Endothelial cell of umbilical vein (primary cell): ENCODE measurements around the gene CTRB2. TPM values are rescaled to one million over a fixed set of nuclear protein-coding genes. Genes with fewer than 3 reads are reported as not detected.

Source experiments
- BruUV-seq: library from RNA; stranded (reverse); fragments of 400-500 nt; replicated peaks from 2 replicates; lab custom pipeline; 2021; lab: Mats Ljungman, UMichigan
- CTCF ChIA-PET: fragments of 300-600, 350-600 bp; sonication (Branson Sonifier 250); formaldehyde crosslinking; loops from one replicate; lab custom pipeline; 2021; ENCODE audit warnings: antibody characterized with exemption, inconsistent platforms; lab: Charles Lee
- POLR2A ChIA-PET: fragments of 300-600, 350-600 bp; sonication (Branson Sonifier 250); formaldehyde crosslinking; loops from one replicate; lab custom pipeline; 2021; ENCODE audit warnings: antibody characterized with exemption, inconsistent platforms; lab: Charles Lee
- DNase-seq: peaks from one replicate; pipeline ENCODE4 v3.0.0-alpha.2; 2011; ENCODE audit warnings: low read depth, low spot score
- FAIRE-seq: peaks from 2 replicates; lab custom pipeline; 2011; peaks lifted over from hg19 to GRCh38; lab: Jason Lieb, UNC
- H2AFZ ChIP-seq: 2 replicates; pipeline ENCODE4 v1.6.0; 2012; ENCODE audit warnings: low read depth, low read length, control low read depth, inconsistent platforms
- H3K27ac ChIP-seq: 2 replicates; pipeline ENCODE4 v1.5.1; 2011; ENCODE audit warnings: low read depth, mild to moderate bottlenecking, control low read depth, low read length, moderate library complexity; ENCODE audit not compliant: insufficient read depth
- H3K27me3 ChIP-seq, 2 experiments: 2 replicates each; pipeline versions ENCODE4 v1.6.0 to v1.6.1; 2011; ENCODE audit warnings: low read length in 2 of 2, mixed read lengths in 1 of 2; ENCODE audit not compliant: control insufficient read depth in 2 of 2, insufficient read depth in 2 of 2
- H3K36me3 ChIP-seq, 2 experiments: 2 replicates in 1 of 2; 3 replicates in 1 of 2; pipeline ENCODE4 v1.5.1; 2011; ENCODE audit warnings: low read length in 2 of 2, mild to moderate bottlenecking in 1 of 2, moderate library complexity in 1 of 2; ENCODE audit not compliant: control insufficient read depth in 2 of 2, insufficient read depth in 2 of 2; ENCODE audit errors: extremely low read depth in 1 of 2
- H3K4me1 ChIP-seq: 3 replicates; pipeline ENCODE4 v1.5.1; 2011; ENCODE audit warnings: mild to moderate bottlenecking, low read length; ENCODE audit not compliant: control insufficient read depth, insufficient read depth; ENCODE audit errors: extremely low read depth
- H3K4me2 ChIP-seq: 2 replicates; pipeline ENCODE4 v1.6.1; 2011; ENCODE audit warnings: low read length, control low read depth, mixed read lengths; ENCODE audit not compliant: insufficient read depth
- H3K4me3 ChIP-seq, 3 experiments: fragments of 200-600 bp in 1 of 3; sonication (generic), shearing (Covaris generic) in 1 of 3; replicated peaks in 1 of 3; 2 replicates each; pipeline ENCODE4 v1.5.1; 2011 to 2016; ENCODE audit warnings: control low read depth in 3 of 3, low read length in 3 of 3, mild to moderate bottlenecking in 2 of 3, inconsistent platforms in 1 of 3, low read depth in 1 of 3, moderate library complexity in 1 of 3; ENCODE audit not compliant: insufficient read depth in 1 of 3
- H3K79me2 ChIP-seq: 2 replicates; pipeline ENCODE4 v1.6.0; 2012; ENCODE audit warnings: low read length, inconsistent platforms; ENCODE audit not compliant: control insufficient read depth, insufficient read depth
- H3K9ac ChIP-seq: replicated peaks from 2 replicates; pipeline ENCODE3; 2011; ENCODE audit warnings: low read length, control low read depth; ENCODE audit not compliant: insufficient read depth; ENCODE audit errors: extremely low read depth
- H3K9me1 ChIP-seq: replicated peaks from 3 replicates; pipeline ENCODE4 v1.6.0; 2011; ENCODE audit warnings: mild to moderate bottlenecking, low read length; ENCODE audit not compliant: control insufficient read depth, insufficient read depth; ENCODE audit errors: extremely low read depth
- H3K9me3 ChIP-seq: replicated peaks from 2 replicates; pipeline ENCODE4 v1.5.1; 2012; ENCODE audit warnings: low read length, inconsistent platforms; ENCODE audit not compliant: control insufficient read depth, insufficient read depth
- H4K20me1 ChIP-seq: replicated peaks from 2 replicates; pipeline ENCODE3; 2011; ENCODE audit warnings: mild to moderate bottlenecking, low read length; ENCODE audit not compliant: control insufficient read depth, insufficient read depth; ENCODE audit errors: extremely low read depth
- CTCF ChIP-seq, 2 donors: IDR thresholded peaks; 1 replicate in 1 of 2; 2 replicates in 1 of 2; pipeline ENCODE4 v1.5.1; 2011; ENCODE audit warnings: low read length in 2 of 2, mild to moderate bottlenecking in 2 of 2, moderate library complexity in 2 of 2, control low read depth in 1 of 2, inconsistent platforms in 1 of 2, low read depth in 1 of 2; ENCODE audit not compliant: insufficient read depth in 1 of 2; ENCODE audit errors: extremely low read depth in 1 of 2
- EZH2 ChIP-seq: IDR thresholded peaks from 2 replicates; pipeline ENCODE4 v1.6.1; 2012; ENCODE audit warnings: borderline replicate concordance, low read depth, mild to moderate bottlenecking, moderate library complexity, low read length, inconsistent platforms; ENCODE audit not compliant: severe bottlenecking
- FOS ChIP-seq: IDR thresholded peaks from 2 replicates; pipeline ENCODE4 v1.6.1; 2011; ENCODE audit warnings: mild to moderate bottlenecking, low read length, moderate library complexity, borderline replicate concordance; ENCODE audit not compliant: insufficient read depth
- GATA2 ChIP-seq: IDR thresholded peaks from 2 replicates; pipeline ENCODE4 v1.7.0; 2011; ENCODE audit warnings: low read depth, mild to moderate bottlenecking, moderate library complexity, mixed read lengths, low read length; ENCODE audit not compliant: insufficient read length, insufficient read depth
- JUN ChIP-seq: IDR thresholded peaks from 2 replicates; pipeline ENCODE4 v1.6.1; 2011; ENCODE audit warnings: borderline replicate concordance, low read depth; ENCODE audit not compliant: insufficient read length, insufficient read depth
- MAX ChIP-seq: IDR thresholded peaks from 2 replicates; pipeline ENCODE4 v1.6.1; 2011; ENCODE audit not compliant: insufficient read depth, insufficient read length
- MYC ChIP-seq: IDR thresholded peaks from one replicate; pipeline ENCODE4 v1.6.1; 2011; ENCODE audit warnings: mild to moderate bottlenecking, low read depth, low read length
- POLR2A ChIP-seq: IDR thresholded peaks from 2 replicates; pipeline ENCODE4 v1.6.1; 2012; ENCODE audit warnings: low read depth, mild to moderate bottlenecking, control low read depth, low read length
- POLR2AphosphoS5 ChIP-seq: IDR thresholded peaks from 2 replicates; pipeline ENCODE4 v1.6.1; 2012; ENCODE audit warnings: low read depth, mild to moderate bottlenecking, control low read depth, low read length, moderate library complexity; ENCODE audit not compliant: insufficient read depth
- dilution Hi-C: fragments of 300-500 bp; cut with MboI; formaldehyde crosslinking; loops from one replicate; pipeline ENCODE4 v1.15.0; 2019; ENCODE audit warnings: low sequenced_read_pairs; ENCODE audit not compliant: extremely low pct_ligation_motif_present
- intact Hi-C: fragments of 100-400 bp; cut with micrococcal nuclease; formaldehyde crosslinking; loops from one replicate; pipeline ENCODE4 v1.10.0; 2022
- polyA plus RNA-seq, 4 experiments: library from polyadenylated mRNA; depleted of rRNA in 3 of 4; stranded (reverse) in 3 of 4; unstranded in 1 of 4; fragments of >200 nt; gene quantifications; 2 replicates each; pipeline versions ENCODE4 v1.2.1 to v1.2.3, GENCODE V29; 2011 to 2012; ENCODE audit warnings: missing spikeins in 1 of 4
- total RNA-seq: library from RNA; stranded (reverse); gene quantifications from 2 replicates; pipeline ENCODE4 v1.2.3, GENCODE V29; 2021

The CTRB2 gene
- total and polyA plus RNA-seq, 2 donors (not counting 3 experiments of a cell fraction or from before 2014, with no cell fraction given) = not detected

GRCh38 chr16:75228143-75228976 lies 21.4 kb upstream of the CTRB2 start:
- H3K36me3 ChIP-seq = peaks cover 22 to 36% of the 10 kb centered on the region in 2 experiments
- ChIA-PET POLR2A (no interaction called here), CTCF (interaction anchor here (1.7 to 4.0 kb wide), 2 partner anchors 29 to 173 kb away, joined by 4 to 20 read pairs; no protein-coding TSS in a partner anchor)
- peaks cover 11% of the 10 kb centered on the region for H3K79me2 ChIP-seq
- DNase-seq (no peak), FAIRE-seq (no peak)
- no TSS peak for BruUV-seq
- dilution Hi-C loops (no loop called here), intact Hi-C loops (no loop called here)
- no peak overlapping the region for H3K4me2 ChIP-seq
- H3K27me3 ChIP-seq = no peaks in the 10 kb centered on the region
- no peaks in the 10 kb centered on the region for H3K4me1 ChIP-seq
- no peak for TF ChIP-seq FOS
- no peak for TF ChIP-seq MAX
- no peak for TF ChIP-seq EZH2
- TF ChIP-seq MYC = no peak
- no peak for TF ChIP-seq POLR2A
- TF ChIP-seq CTCF (IDR thresholded peaks at IDR 0.05; ENCODE audit: extremely low read depth in 1 of 2, insufficient read depth in 1 of 2, low read depth in 1 of 2, low read length in 2 of 2) = no peak
- TF ChIP-seq GATA2 = no peak
- no peak for TF ChIP-seq JUN
- TF ChIP-seq POLR2AphosphoS5 = no peak
- no peak overlapping the region for H2AFZ ChIP-seq
- no peaks in the 10 kb centered on the region for H3K9me3 ChIP-seq
- peaks cover 2% of the 10 kb centered on the region for H4K20me1 ChIP-seq
- H3K9me1 ChIP-seq = no peaks in the 10 kb centered on the region
- no peak overlapping the region for H3K4me3 ChIP-seq
- H3K27ac ChIP-seq = no peak overlapping the region
- no peak overlapping the region for H3K9ac ChIP-seq
